ENCODE data around the gene ABCB8. TPM values are rescaled to one million over a fixed set of nuclear protein-coding genes. Genes with fewer than 3 reads are reported as not detected.

ABCB8 gene
- total and polyA plus RNA-seq, 9 of the 15 experiments (the other 6 are each of a cell fraction or from before 2014, with no cell fraction given): 7.6 to 106 (median 36.3) TPM

GRCh38 chr7:151008511-151009323, 19.5 kb upstream of the ABCB8 start (continued):
- TF ChIP-seq CC2D1A (IDR thresholded peaks at IDR 0.05) (peak; percentile 94), ZNF76 (CRISPR knock-in tag; IDR thresholded peaks at IDR 0.05; ENCODE audit: borderline replicate concordance) (no peak), AFF1 (IDR thresholded peaks at IDR 0.05; ENCODE audit: low read depth in 1 of 2, partially characterized antibody in 2 of 2) (peak; percentile 33 to 90), PML (IDR thresholded peaks at IDR 0.05; ENCODE audit: low read length) (no peak; the same call in 1 of the 2 replicates), ZBTB12 (CRISPR knock-in tag; IDR thresholded peaks at IDR 0.05) (no peak), BHLHE40 (IDR thresholded peaks at IDR 0.05; ENCODE audit: low read length) (peak; percentile 95), ARNT (IDR thresholded peaks at IDR 0.05) (peak; percentile 69 to 89; a peak in 2 of 4 replicates), ADNP (tag; IDR thresholded peaks at IDR 0.05) (no peak), PYGO2 (tag; IDR thresholded peaks at IDR 0.05) (no peak), CBX2 (IDR thresholded peaks at IDR 0.05; ENCODE audit: insufficient read depth, low read length, poor library complexity, severe bottlenecking) (no peak), TARDBP (IDR thresholded peaks at IDR 0.05) (peak; percentile 89), RAD51 (IDR thresholded peaks at IDR 0.05; ENCODE audit: borderline replicate concordance, low read depth) (peak; percentile 64; the same call in 1 of the 2 replicates), ZNF780A (CRISPR knock-in tag; IDR thresholded peaks at IDR 0.05) (no peak), ZNF512 (tag; IDR thresholded peaks at IDR 0.05) (no peak), ZC3H11A (IDR thresholded peaks at IDR 0.05; ENCODE audit: low read depth, low read length) (no peak), ZNF140 (CRISPR knock-in tag; IDR thresholded peaks at IDR 0.05) (no peak), RFX5 (IDR thresholded peaks at IDR 0.05; ENCODE audit: low read depth, low read length) (no peak), NR4A1 (CRISPR knock-in tag; IDR thresholded peaks at IDR 0.05) (peak; percentile 53), NR4A1 (tag; IDR thresholded peaks at IDR 0.05) (peak; percentile 86), TRIM25 (IDR thresholded peaks at IDR 0.05; ENCODE audit: borderline replicate concordance) (peak; percentile 75; the same call in 1 of the 2 replicates)

Data from K562 (cell line).